Right hindlimb (tissue), 1 donor: ENCODE data around the gene FAM83B.

ENCODE experiments used
- DNase-seq: peaks from one replicate; pipeline ENCODE4 v3.0.0-alpha.2; 2018

FAM83B gene

DNA sequence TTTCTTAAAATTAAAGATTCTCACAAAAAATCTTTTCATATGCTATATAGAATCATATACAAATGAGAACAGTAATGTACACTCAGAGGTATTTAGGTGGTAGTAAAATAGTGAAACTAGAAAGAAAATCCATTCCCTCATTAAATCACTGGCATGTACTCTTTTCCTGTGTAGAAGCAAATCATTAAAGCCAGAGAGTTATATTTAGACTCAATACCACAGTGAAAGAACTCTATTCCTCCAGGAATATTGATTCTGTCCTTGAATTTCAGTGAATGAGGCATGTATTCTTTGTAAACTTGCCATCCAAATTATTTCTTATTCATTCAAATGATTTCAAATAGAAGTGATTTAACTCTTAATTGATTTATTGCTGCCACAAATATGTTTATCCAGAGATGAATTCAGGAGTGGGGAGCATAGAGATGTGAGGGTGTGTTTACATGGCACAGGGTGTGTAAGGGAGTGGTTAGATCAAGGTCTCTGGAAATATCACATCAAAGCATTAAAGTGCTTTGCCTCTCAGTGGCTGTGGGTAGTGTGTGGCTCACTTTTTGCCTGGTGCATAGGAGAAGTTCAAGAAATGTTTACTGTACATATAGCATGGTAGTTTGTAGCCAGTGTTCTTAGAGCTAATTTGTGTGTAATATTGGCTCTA lies 141.2 kb downstream of the FAM83B start:
- no peak for DNase-seq

DNA sequence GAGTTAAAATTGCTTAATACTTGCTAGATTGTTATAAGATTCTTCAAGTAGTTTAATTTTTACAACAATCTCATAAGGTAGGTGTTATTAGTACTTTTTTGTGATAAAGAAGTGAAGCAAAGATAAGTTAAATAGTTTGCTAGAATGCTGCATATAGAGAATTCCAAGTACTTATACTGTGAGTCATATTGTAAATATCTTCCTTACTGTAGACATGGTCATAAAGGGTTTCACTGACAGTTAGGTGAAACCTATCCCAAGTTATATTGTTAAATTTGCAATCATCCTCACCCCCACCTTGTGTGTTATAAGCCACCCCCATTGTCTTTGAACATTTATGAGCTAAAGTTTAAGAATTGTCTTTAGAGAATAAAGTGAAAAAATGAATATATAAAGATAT lies 142.0 kb downstream of the FAM83B start:
- no peak for DNase-seq

DNA sequence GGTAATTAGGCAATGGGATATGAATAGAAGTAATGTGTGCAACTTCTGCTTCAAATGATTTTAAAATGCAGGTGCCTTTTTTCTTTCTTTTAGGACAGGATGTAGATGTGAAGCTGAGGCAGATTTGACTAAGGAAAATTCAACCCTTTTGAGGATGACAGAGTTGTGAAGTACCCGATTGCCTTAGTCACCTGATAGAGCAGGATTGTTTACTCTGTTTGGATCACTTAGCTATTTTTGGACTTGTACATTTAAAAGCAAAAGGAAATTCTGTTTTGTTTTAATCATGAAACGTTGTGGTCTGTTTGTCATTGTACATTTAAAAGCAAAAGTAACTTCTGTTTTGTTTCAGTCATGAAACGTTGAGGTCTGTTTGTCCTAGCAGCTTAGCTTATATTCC lies 143.4 kb downstream of the FAM83B start:
- no peak for DNase-seq
